HPDE6-E6E7 (cell line): ENCODE measurements around the gene GCNT3.

Source experiments
- DNase-seq: peaks from one replicate; pipeline ENCODE4 v3.0.0; 2011; ENCODE audit warnings: missing footprints; ENCODE audit errors: extremely low spot score

The GCNT3 gene

DNA sequence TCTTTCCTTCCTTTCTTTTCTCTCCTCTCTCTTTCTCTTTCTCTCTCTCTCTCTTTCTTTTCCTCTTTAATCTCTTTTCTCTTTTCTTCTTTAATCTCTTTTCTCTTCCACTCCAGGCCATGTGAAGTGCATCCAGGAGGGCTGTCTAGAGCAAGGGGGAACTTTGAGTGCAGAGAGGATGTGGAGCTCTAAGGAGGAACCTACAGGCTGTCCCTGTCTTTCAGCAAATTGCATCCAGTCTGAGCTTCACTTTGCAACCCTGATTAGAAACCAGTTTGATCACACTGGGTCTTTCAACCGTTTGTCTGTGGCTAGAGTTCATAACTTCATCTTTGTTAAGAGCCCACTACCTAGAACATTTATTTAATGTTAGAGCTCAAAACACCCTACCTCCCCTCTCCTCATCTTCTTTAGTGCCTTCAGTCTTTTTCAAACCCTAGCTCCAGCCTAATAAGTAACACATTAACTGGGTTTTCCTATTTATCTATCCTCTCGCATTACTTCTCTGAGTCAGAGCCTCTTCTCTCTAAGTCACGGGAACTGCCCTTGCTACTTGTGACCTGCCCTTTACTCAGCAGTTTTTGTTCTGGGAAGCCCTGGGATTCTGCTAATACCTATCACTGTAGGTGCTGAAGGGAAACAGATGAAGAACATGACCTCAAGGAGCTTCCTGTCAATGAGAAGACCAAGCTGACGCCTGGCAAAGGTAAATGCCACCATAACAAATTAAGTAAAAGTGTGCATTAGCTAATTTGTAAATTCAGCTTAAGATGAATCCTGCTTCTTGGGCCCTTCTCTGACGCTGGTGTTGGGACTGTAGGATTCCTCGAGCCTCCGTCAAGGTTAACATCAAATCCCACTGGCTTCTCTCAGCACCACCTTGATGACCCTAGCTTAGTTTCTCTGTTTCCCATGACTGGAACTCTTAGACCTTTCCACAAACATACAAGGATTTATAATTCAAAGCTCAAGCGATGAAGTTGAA lies at the start of gene GCNT3:
GCNT3 (plus strand) TSS at position 508 of the 985 bp plus-strand sequence. CDS start 6,456 bp downstream, outside the sequence.
- DNase-seq = peak; percentile 72

- no peak for DNase-seq
These were observed 49.0 kb upstream of the GCNT3 start for GRCh38 chr15:59562448-59563186.

DNA sequence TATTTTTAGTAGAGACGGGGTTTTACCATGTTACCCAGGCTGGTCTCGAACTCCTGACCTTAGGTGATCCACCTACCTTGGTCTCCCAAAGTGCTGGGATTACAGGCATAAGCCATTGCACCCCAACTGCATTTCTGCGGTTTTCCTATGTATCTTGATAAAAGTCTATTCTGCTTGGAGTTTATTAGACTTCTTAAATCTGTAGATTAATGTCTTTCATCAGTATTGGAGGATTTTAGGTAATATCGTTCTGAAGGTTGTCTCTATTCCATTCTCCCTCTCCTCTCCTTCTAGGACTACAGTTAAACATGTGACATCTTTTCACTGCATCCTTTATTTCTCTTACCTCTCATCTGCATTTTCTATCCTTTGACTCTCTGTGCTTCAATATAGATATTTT lies 46.3 kb upstream of the GCNT3 start:
- DNase-seq = no peak

GRCh38 chr15:59567324-59567723 lies 44.3 kb upstream of the GCNT3 start:
- DNase-seq = no peak

GRCh38 chr15:59569477-59569876 lies 42.1 kb upstream of the GCNT3 start:
- no peak for DNase-seq

- peak; percentile 74 for DNase-seq
These were observed 41.3 kb upstream of the GCNT3 start for GRCh38 chr15:59570315-59570714.

DNA sequence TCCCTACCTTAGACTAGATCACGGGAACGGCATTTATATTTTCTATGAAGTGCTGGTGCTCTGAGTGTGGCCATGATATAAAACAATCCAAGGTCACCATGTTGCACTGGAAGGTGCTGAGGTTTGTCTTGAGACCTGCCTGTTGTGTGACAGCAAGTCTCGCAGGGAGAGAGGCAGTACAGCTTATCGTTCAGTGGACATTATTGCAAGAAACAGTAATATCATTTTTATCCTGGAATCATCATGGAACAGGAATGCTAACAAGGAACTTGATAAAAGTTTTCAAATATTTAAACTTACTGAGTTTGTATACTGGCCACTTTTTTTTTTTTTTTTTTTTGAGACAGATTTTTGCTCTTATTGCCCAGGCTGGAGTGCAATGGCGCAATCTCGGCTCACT lies 40.0 kb upstream of the GCNT3 start:
- no peak for DNase-seq

DNA sequence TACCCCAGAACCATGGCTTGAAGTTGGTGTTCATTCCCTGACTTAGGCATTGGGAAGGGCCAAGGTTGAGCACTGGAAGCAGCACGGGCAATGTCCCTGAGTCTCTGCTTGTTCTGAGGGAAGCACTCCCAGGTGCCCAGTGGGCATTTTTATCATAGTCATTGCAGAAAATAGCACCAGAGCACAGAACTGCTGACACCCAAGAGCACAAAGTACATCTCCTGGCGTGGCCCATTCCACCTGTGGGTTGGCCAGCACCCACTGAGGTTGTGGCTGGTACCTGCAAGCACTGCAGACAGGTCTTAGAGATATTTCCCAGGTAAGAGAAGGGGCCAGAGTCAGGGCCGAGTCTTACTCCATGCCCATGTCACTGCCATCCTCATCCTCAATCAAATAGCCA lies 28.5 kb upstream of the GCNT3 start:
- DNase-seq = no peak

DNA sequence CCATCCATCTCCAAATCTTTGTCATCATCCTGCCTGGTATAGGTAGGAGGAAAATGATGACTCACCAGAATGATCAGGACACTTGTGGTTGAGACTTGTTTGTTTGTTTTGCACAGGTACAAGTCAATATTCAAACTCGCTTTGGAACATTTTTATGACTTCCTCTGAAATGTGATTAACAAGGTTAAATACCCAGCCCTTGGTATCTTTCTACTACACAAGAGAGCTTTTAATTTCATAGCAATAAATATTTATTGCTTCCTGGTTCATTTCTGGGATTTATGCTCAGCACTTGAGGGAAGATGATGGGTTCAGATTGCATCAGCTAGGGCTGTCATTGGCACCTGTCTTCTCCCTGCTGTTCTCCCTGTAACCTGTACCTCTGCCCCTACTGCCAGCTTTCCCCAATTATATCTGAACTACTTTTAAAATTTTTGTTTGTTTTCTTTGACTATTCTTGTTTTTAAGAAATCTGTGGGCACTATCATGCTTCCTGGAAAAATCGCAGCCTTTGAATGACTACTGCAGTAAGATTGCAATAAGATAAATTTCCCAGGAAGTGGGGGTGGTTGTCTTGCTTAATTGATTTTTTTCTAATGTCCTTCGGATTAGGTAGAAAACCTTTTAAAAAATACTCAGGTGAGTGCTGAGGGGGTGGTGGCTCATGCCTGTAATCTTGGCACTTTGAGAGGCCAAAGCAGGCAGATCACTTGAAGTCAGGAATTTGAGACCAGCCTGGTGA lies 24.3 kb upstream of the GCNT3 start:
- DNase-seq = peak; percentile 42

- no peak for DNase-seq
These were observed 21.6 kb upstream of the GCNT3 start for GRCh38 chr15:59590027-59590426.

- DNase-seq = no peak
These were observed 20.2 kb upstream of the GCNT3 start for GRCh38 chr15:59591356-59591755.

GRCh38 chr15:59594493-59594942 lies 17.1 kb upstream of the GCNT3 start:
- DNase-seq = peak; percentile 71

DNA sequence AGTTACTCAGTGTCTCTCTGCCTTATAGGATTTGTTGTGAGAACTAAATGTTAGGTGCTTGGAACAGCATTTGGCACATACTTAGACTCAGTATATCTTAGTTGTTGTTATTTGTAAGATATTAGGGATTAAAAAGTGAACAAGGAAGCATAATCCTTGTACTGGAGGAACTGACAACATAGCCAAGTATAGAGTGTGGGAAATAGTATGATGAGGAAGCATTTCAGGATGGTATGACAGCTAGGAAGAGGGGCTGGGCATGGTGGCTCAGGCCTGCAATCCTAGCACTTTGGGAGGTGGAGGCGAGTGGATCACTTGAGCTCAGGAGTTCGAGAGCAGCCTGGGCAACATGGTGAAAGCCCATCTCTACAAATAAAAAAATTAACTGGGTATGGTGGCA lies 16.6 kb upstream of the GCNT3 start:
- no peak for DNase-seq

DNA sequence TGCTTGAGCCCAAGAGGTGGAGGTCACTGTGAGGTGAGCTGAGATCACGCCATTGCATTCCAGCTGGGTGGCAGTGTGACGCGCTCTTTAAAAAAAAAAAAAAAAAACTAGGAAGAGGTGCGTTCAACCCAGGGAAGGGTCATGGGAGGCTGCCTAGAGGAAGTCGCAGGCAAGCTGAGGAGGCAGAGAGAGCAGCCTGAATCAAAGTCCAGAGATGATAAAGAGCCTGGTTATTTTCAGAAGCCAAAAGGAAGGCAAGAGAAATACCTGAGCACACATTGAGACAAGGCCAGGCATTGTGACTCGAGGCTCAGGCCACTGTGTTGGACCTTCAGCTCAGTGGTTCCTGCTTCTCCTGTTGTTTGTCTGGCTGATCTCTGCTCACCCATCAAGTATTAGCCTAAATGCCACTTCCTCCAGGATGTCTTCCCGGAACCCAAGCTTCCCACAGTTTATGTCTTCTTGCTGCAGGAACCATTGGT lies 16.1 kb upstream of the GCNT3 start:
- DNase-seq = no peak

- DNase-seq = no peak
These were observed 14.9 kb upstream of the GCNT3 start for GRCh38 chr15:59596640-59597039.

GRCh38 chr15:59598461-59598860 lies 13.1 kb upstream of the GCNT3 start:
- no peak for DNase-seq

GRCh38 chr15:59605994-59606393 lies 5.6 kb upstream of the GCNT3 start:
- DNase-seq = no peak

DNA sequence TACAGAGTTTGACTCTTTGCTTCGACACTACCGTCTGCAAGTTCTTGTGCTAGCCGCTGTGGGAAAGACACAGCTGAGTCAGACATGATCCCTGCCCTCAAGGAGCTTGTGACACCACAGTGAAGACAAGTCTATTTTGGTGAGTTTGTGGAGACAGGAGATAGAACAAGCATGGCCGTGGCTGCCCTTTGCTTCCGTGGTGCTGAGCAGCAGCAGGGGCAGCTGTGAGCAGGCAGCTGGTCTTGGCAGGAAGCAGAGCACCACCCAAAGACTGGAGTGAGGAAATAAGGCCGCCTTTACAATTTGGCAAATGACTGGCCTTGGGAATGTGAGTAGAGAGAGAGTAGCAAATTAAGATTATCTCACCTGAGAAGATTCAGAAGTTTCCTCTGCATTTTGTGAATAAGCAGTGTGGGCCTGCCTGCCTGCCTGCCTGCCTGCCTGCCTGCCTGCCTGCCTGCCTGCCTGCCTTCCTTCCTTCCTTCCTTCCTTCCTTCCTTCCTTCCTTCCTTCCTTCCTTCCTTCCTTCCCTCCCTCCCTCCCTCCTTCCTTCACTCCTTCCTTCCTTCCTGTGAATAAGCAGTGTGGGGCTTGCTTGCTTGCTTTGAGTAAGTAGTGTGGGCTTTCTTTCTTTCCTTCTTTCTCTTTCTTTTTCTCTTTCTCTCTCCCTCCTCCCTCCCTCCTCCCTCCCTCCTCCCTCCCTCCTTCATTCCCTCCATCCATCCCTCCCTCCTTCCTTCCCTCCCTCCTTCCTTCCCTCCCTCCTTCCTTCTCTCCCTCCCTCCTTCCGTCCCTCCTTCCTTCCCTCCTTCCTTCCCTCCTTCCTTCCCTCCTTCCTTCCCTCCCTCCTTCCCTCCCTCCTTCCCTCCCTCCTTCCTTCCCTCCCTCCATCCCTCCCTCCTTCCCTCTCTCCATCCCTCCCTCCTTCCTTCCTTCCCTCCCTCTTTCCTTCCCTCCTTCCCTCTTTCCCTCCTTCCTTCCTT lies 1.6 kb upstream of the GCNT3 start:
- no peak for DNase-seq

DNA sequence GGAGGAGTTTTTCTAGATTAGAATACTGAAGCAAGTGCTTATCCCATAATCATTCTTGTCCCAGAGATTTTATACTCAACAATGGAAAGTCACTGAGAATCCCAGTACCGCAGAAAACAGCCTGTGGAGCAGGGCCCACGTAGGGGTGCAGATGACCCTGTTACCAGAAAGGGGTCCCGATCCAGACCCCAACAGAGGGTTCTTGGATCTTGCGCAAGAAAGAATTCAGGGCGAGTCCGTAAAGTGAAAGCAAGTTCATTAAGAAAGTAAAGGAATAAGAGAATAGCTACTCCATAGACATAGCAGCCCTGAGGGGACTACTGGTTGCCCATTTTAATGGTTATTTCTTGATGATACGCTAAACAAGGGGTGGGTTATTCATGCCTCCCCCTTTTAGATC lies 2.6 kb downstream of the GCNT3 start:
- no peak for DNase-seq

- no peak for DNase-seq
These were observed 4.1 kb downstream of the GCNT3 start for GRCh38 chr15:59615661-59616060.

- DNase-seq = no peak
These were observed 4.8 kb downstream of the GCNT3 start for GRCh38 chr15:59616379-59616778.
